A673 (cell line): Measurements from ENCODE around the gene ENTPD3. TPM values are rescaled to one million over a fixed set of nuclear protein-coding genes. Genes with fewer than 3 reads are reported as not detected.

Experiments
- BruUV-seq: library from RNA; stranded (reverse); fragments of 400-500 nt; replicated peaks from 2 replicates; lab custom pipeline; 2021; lab: Mats Ljungman, UMichigan
- CTCF ChIA-PET: fragments of 300-600 bp; sonication (Branson Sonifier 250); formaldehyde crosslinking; loops from one replicate; lab custom pipeline; 2022; ENCODE audit warnings: antibody characterized with exemption; lab: Charles Lee
- POLR2A ChIA-PET: fragments of 300-600 bp; sonication (Branson Sonifier 250); formaldehyde crosslinking; loops from one replicate; lab custom pipeline; 2022; ENCODE audit warnings: antibody characterized with exemption; ENCODE audit not compliant: low non-redundant PET; lab: Charles Lee
- DNase-seq: peaks from one replicate; pipeline ENCODE4 v3.0.0-alpha.2; 2015; ENCODE audit warnings: low spot score
- H3K27ac ChIP-seq: fragments of 200-600 bp; sonication (generic); 2 replicates; pipeline ENCODE4 v1.5.1; 2016; ENCODE audit warnings: mixed run types, low read depth, mild to moderate bottlenecking, mixed read lengths, antibody characterized with exemption, low read length; ENCODE audit not compliant: poor library complexity, severe bottlenecking
- H3K27me3 ChIP-seq: fragments of 200-600 bp; sonication (generic); replicated peaks from 2 replicates; pipeline ENCODE4 v1.6.1; 2017; ENCODE audit warnings: mixed run types, low read depth, mild to moderate bottlenecking, mixed read lengths, antibody characterized with exemption, low read length; ENCODE audit not compliant: insufficient read depth, poor library complexity
- H3K36me3 ChIP-seq: fragments of 200-600 bp; sonication (generic); 2 replicates; pipeline ENCODE4 v1.6.1; 2016; ENCODE audit warnings: mixed run types, mild to moderate bottlenecking, mixed read lengths, antibody characterized with exemption, low read length; ENCODE audit not compliant: insufficient read depth, poor library complexity, severe bottlenecking
- H3K4me1 ChIP-seq: fragments of 200-600 bp; sonication (generic); 2 replicates; pipeline ENCODE4 v1.6.1; 2017; ENCODE audit warnings: mixed run types, mild to moderate bottlenecking, mixed read lengths, antibody characterized with exemption, low read length; ENCODE audit not compliant: insufficient read depth, poor library complexity, severe bottlenecking
- H3K4me3 ChIP-seq: fragments of 200-600 bp; sonication (generic); 2 replicates; pipeline ENCODE4 v1.5.1; 2016; ENCODE audit warnings: low read depth, mixed run types, mild to moderate bottlenecking, mixed read lengths, low read length; ENCODE audit not compliant: poor library complexity, severe bottlenecking
- H3K9me3 ChIP-seq: fragments of 200-600 bp; sonication (generic); 2 replicates; pipeline ENCODE4 v1.6.1; 2016; ENCODE audit warnings: mixed run types, low read depth, mild to moderate bottlenecking, mixed read lengths, antibody characterized with exemption, low read length; ENCODE audit not compliant: poor library complexity, severe bottlenecking
- EZH2 ChIP-seq: fragments of 200-600 bp; sonication (generic); IDR thresholded peaks from 2 replicates; pipeline ENCODE4 v1.6.1; 2017; ENCODE audit warnings: borderline replicate concordance, low read depth, mild to moderate bottlenecking, mixed read lengths, antibody characterized with exemption, low read length; ENCODE audit not compliant: poor library complexity, severe bottlenecking
- intact Hi-C: fragments of 100-400 bp; cut with micrococcal nuclease; formaldehyde crosslinking; loops from one replicate; pipeline ENCODE4 v1.10.0; 2022; ENCODE audit not compliant: unreplicated experiment
- total RNA-seq: library from RNA; stranded (reverse); gene quantifications from 2 replicates; pipeline ENCODE4 v1.2.3, GENCODE V29; 2021
- TF ChIP-seq, protein P1 (sequence below): fragments of 300-800, 200-600 bp; sonication (generic); conservative IDR thresholded peaks from 2 replicates; pipeline ENCODE4 v1.5.1; 2017; ENCODE audit warnings: low read depth, mild to moderate bottlenecking, antibody characterized with exemption, low read length, moderate library complexity, mixed read lengths

The ENTPD3 gene
- total RNA-seq, 1 experiment from 2014 or later: 0.54 TPM

DNA sequence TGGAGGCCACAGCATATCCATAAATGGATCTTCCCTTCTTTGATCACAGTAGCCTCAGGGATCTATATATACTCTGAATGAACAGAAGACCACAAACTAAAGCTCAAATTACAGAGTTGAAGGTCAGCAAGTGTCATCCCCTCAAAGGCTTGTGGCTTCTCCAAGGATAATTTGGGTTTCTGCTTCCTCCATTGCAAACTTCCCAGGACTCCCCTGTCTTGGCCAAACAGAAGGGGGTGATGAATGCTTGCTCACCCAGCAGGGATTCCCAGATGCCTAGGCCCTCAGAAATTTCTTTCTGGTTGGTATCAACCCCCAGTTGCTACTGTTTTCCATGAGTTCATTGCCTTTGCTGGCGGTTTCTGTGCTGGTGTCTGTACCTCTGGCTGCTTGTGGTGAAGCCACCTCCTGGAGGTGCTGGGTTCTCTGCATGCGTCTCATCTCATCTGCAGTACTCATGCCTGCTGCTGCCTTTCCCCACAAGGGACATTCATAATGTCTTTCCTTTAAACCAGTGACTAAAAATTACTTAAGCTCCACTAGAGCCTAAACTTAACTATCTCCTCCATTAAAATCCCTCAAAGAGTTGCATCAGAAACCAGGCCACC is 17.7 kb downstream of the ENTPD3 start:
- no peaks in the 10 kb centered on the region for H3K27me3 ChIP-seq
- no peak overlapping the region for H3K27ac ChIP-seq
- no peaks in the 10 kb centered on the region for H3K36me3 ChIP-seq
- H3K9me3 ChIP-seq: no peaks in the 10 kb centered on the region
- no peak overlapping the region for H3K4me3 ChIP-seq
- no peak for DNase-seq
- ChIA-PET POLR2A (no interaction called here), CTCF (no interaction called here)
- intact Hi-C loops: no loop called here
- BruUV-seq: no TSS peak
- TF ChIP-seq, protein P1, sequence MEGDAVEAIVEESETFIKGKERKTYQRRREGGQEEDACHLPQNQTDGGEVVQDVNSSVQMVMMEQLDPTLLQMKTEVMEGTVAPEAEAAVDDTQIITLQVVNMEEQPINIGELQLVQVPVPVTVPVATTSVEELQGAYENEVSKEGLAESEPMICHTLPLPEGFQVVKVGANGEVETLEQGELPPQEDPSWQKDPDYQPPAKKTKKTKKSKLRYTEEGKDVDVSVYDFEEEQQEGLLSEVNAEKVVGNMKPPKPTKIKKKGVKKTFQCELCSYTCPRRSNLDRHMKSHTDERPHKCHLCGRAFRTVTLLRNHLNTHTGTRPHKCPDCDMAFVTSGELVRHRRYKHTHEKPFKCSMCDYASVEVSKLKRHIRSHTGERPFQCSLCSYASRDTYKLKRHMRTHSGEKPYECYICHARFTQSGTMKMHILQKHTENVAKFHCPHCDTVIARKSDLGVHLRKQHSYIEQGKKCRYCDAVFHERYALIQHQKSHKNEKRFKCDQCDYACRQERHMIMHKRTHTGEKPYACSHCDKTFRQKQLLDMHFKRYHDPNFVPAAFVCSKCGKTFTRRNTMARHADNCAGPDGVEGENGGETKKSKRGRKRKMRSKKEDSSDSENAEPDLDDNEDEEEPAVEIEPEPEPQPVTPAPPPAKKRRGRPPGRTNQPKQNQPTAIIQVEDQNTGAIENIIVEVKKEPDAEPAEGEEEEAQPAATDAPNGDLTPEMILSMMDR: no peak
- no peaks in the 10 kb centered on the region for H3K4me1 ChIP-seq

DNA sequence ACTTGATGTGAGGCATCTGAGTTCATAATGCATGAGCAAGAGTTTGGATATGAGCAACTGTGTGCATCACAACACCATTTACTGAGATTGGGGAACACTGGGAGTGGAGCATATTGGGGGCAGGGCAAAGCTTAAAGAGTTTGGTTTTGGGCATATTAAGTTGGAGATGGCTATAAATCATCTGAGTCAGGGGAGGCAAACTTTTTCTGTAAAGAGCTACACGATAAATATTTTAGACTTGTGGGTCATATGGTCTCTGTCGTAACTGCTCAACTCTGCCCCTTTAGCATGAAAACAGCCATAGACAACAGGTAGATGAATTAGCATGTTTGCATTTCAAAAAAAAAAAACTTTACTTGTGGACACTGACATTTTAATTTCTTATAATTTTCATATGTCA is 20.0 kb downstream of the ENTPD3 start:
- intact Hi-C loops: no loop called here
- H3K27me3 ChIP-seq: no peaks in the 10 kb centered on the region
- H3K27ac ChIP-seq: no peak overlapping the region
- ChIA-PET POLR2A (no interaction called here), CTCF (no interaction called here)
- no peaks in the 10 kb centered on the region for H3K9me3 ChIP-seq
- H3K4me1 ChIP-seq: no peaks in the 10 kb centered on the region
- no peak for DNase-seq
- no peaks in the 10 kb centered on the region for H3K36me3 ChIP-seq
- BruUV-seq: no TSS peak
- no peak for TF ChIP-seq EZH2
- no peak overlapping the region for H3K4me3 ChIP-seq

DNA sequence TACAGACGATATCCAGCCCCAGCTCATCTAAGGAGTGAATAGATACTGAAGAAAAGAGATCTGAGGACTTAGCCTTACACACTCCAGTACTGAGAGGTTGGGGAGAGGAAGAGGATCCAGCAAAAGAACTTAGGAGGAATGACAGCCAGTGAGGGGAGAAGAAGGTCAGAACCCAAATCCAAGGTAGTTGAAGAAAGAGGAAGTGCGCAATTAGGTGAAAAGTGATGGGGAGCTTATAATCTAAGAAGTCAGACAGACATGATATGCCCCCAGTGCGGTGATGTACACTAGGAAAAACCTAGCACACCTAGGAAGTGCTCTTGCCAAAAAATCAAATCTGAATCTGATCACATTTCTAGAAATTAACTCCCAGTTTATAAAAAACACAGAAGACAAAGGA is 20.6 kb downstream of the ENTPD3 start:
- no peak overlapping the region for H3K27ac ChIP-seq
- H3K36me3 ChIP-seq: no peaks in the 10 kb centered on the region
- CTCF ChIA-PET: no interaction called here
- intact Hi-C loops: no loop called here
- H3K9me3 ChIP-seq: no peaks in the 10 kb centered on the region
- DNase-seq: no peak
- no peaks in the 10 kb centered on the region for H3K4me1 ChIP-seq
- BruUV-seq: no TSS peak
- H3K27me3 ChIP-seq: no peaks in the 10 kb centered on the region
- POLR2A ChIA-PET: no interaction called here
- no peak overlapping the region for H3K4me3 ChIP-seq
- no peak for TF ChIP-seq EZH2
- TF ChIP-seq, protein P1: no peak

GRCh38 chr3:40414270-40414669 is 27.3 kb downstream of the ENTPD3 start:
- no peak for DNase-seq
- H3K4me1 ChIP-seq: no peaks in the 10 kb centered on the region
- ChIA-PET CTCF (no interaction called here), POLR2A (no interaction called here)
- no peak overlapping the region for H3K27ac ChIP-seq
- H3K27me3 ChIP-seq: no peaks in the 10 kb centered on the region
- H3K4me3 ChIP-seq: no peak overlapping the region
- H3K9me3 ChIP-seq: no peaks in the 10 kb centered on the region
- H3K36me3 ChIP-seq: no peaks in the 10 kb centered on the region
- TF ChIP-seq, protein P1: no peak
- no peak for TF ChIP-seq EZH2
- intact Hi-C loops: no loop called here
- no TSS peak for BruUV-seq
